KMS-11 (cell line): ENCODE data around the gene CALN1.

Source experiments
- H2AFZ ChIP-seq: fragments of 200-600 bp; sonication (generic); 2 replicates; pipeline ENCODE4 v1.6.1; 2016; ENCODE audit warnings: antibody characterized with exemption, mixed run types, low read depth
- H3K27ac ChIP-seq: fragments of 200-600 bp; sonication (generic); 2 replicates; pipeline ENCODE4 v1.6.1; 2016; ENCODE audit warnings: mild to moderate bottlenecking, mixed run types
- H3K27me3 ChIP-seq: fragments of 200-600 bp; sonication (generic); 2 replicates; pipeline ENCODE4 v1.6.1; 2017; ENCODE audit warnings: mild to moderate bottlenecking, low read depth, mixed run types, moderate library complexity; ENCODE audit not compliant: insufficient read depth
- H3K36me3 ChIP-seq: fragments of 200-600 bp; sonication (generic); 2 replicates; pipeline ENCODE4 v1.6.1; 2017; ENCODE audit warnings: mild to moderate bottlenecking, mixed run types; ENCODE audit not compliant: insufficient read depth
- H3K4me1 ChIP-seq: fragments of 200-600 bp; sonication (generic); 2 replicates; pipeline ENCODE4 v1.6.1; 2016; ENCODE audit warnings: mild to moderate bottlenecking, low read depth, mixed run types; ENCODE audit not compliant: poor library complexity, severe bottlenecking
- H3K4me2 ChIP-seq: fragments of 200-600 bp; sonication (generic); 2 replicates; pipeline ENCODE4 v1.7.0; 2016; ENCODE audit warnings: mild to moderate bottlenecking, mixed run types
- H3K4me3 ChIP-seq: fragments of 200-600 bp; sonication (generic); IDR thresholded peaks from 2 replicates; pipeline ENCODE4 v1.6.1; 2017; ENCODE audit warnings: low read depth, low read length, mixed read lengths; ENCODE audit not compliant: insufficient read depth
- H3K79me2 ChIP-seq: fragments of 200-600 bp; sonication (generic); 2 replicates; pipeline ENCODE4 v1.6.1; 2016; ENCODE audit warnings: low read depth, mixed run types; ENCODE audit not compliant: insufficient read depth
- H3K9ac ChIP-seq: fragments of 200-600 bp; sonication (generic); 2 replicates; pipeline ENCODE4 v1.6.1; 2016; ENCODE audit warnings: mild to moderate bottlenecking, mixed run types
- H4K20me1 ChIP-seq: fragments of 200-600 bp; sonication (generic); 2 replicates; pipeline ENCODE4 v1.6.1; 2016; ENCODE audit warnings: mild to moderate bottlenecking, mixed run types; ENCODE audit not compliant: insufficient read depth
- TF ChIP-seq, protein P1 (sequence below): fragments of 200-600 bp; sonication (generic); conservative IDR thresholded peaks from 2 replicates; pipeline ENCODE4 v1.6.1; 2017; ENCODE audit warnings: low read depth, mild to moderate bottlenecking, antibody characterized with exemption, low read length, moderate library complexity, mixed read lengths

The CALN1 gene

GRCh38 chr7:72313906-72314305 is 98.2 kb downstream of the CALN1 start:
- Histone ChIP-seq H4K20me1 (no peaks in the 10 kb centered on the region), H2AFZ (no peak overlapping the region), H3K36me3 (no peaks in the 10 kb centered on the region), H3K4me2 (no peak overlapping the region), H3K4me3 (no peak overlapping the region), H3K9ac (no peak overlapping the region), H3K4me1 (no peaks in the 10 kb centered on the region), H3K27me3 (no peaks in the 10 kb centered on the region), H3K27ac (no peak overlapping the region), H3K79me2 (no peaks in the 10 kb centered on the region)
- TF ChIP-seq, protein P1, sequence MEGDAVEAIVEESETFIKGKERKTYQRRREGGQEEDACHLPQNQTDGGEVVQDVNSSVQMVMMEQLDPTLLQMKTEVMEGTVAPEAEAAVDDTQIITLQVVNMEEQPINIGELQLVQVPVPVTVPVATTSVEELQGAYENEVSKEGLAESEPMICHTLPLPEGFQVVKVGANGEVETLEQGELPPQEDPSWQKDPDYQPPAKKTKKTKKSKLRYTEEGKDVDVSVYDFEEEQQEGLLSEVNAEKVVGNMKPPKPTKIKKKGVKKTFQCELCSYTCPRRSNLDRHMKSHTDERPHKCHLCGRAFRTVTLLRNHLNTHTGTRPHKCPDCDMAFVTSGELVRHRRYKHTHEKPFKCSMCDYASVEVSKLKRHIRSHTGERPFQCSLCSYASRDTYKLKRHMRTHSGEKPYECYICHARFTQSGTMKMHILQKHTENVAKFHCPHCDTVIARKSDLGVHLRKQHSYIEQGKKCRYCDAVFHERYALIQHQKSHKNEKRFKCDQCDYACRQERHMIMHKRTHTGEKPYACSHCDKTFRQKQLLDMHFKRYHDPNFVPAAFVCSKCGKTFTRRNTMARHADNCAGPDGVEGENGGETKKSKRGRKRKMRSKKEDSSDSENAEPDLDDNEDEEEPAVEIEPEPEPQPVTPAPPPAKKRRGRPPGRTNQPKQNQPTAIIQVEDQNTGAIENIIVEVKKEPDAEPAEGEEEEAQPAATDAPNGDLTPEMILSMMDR: no peak

DNA sequence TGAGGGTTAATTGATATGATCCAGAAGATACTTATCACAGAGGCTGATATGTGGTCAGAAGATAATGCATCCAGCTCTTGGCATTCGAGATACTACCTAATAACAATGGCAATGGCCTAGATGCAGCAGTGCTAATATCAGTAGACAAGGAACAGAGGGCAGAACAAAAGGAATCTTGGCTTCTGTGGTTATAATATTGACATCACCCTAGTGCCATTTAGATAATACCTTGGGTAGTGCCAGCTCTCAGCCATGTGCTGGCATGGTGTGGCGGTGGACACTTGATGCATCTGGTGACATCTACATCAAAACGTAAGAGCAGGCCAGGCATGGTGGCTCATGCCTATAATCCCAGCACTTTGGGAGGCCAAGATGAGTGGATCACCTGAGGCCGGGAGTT is 101.8 kb downstream of the CALN1 start:
- Histone ChIP-seq H3K36me3 (no peaks in the 10 kb centered on the region), H3K4me1 (no peaks in the 10 kb centered on the region), H3K27ac (no peak overlapping the region), H3K79me2 (no peaks in the 10 kb centered on the region), H3K4me2 (no peak overlapping the region), H2AFZ (no peak overlapping the region), H3K4me3 (no peak overlapping the region), H3K9ac (no peak overlapping the region), H3K27me3 (no peaks in the 10 kb centered on the region), H4K20me1 (no peaks in the 10 kb centered on the region)
- TF ChIP-seq, protein P1: no peak

GRCh38 chr7:72309476-72309875 is 102.7 kb downstream of the CALN1 start:
- H3K4me2 ChIP-seq: no peak overlapping the region
- no peaks in the 10 kb centered on the region for H3K79me2 ChIP-seq
- H3K4me3 ChIP-seq: no peak overlapping the region
- H3K36me3 ChIP-seq: no peaks in the 10 kb centered on the region
- no peak overlapping the region for H3K27ac ChIP-seq
- TF ChIP-seq, protein P1: no peak
- no peak overlapping the region for H3K9ac ChIP-seq
- no peaks in the 10 kb centered on the region for H4K20me1 ChIP-seq
- no peak overlapping the region for H2AFZ ChIP-seq
- H3K4me1 ChIP-seq: no peaks in the 10 kb centered on the region
- H3K27me3 ChIP-seq: no peaks in the 10 kb centered on the region

- H4K20me1 ChIP-seq: no peaks in the 10 kb centered on the region
- no peaks in the 10 kb centered on the region for H3K79me2 ChIP-seq
- TF ChIP-seq, protein P1: no peak
- no peaks in the 10 kb centered on the region for H3K4me1 ChIP-seq
- no peak overlapping the region for H3K4me3 ChIP-seq
- no peak overlapping the region for H3K9ac ChIP-seq
- no peak overlapping the region for H2AFZ ChIP-seq
- no peaks in the 10 kb centered on the region for H3K27me3 ChIP-seq
- H3K27ac ChIP-seq: no peak overlapping the region
- no peaks in the 10 kb centered on the region for H3K36me3 ChIP-seq
- H3K4me2 ChIP-seq: no peak overlapping the region
Observed at GRCh38 chr7:72308986-72309385, 103.2 kb downstream of the CALN1 start.
